Astrocyte (in vitro differentiated cells and primary cell): Measurements from ENCODE around the gene USF3. TPM values are rescaled to one million over a fixed set of nuclear protein-coding genes. Genes with fewer than 3 reads are reported as not detected.

Source experiments
- DNase-seq: peaks from one replicate; pipeline ENCODE4 v3.0.0-alpha.2; 2010; ENCODE audit warnings: low read depth
- FAIRE-seq: peaks from 2 replicates; lab custom pipeline; 2011; peaks lifted over from hg19 to GRCh38; lab: Jason Lieb, UNC
- H2AFZ ChIP-seq: 2 replicates; pipeline ENCODE4 v1.6.0; 2012; ENCODE audit warnings: low read depth, low read length, inconsistent platforms
- H3K27ac ChIP-seq: 2 replicates; pipeline ENCODE4 v1.5.1; 2011; ENCODE audit warnings: low read depth, low read length, inconsistent platforms
- H3K27me3 ChIP-seq: 2 replicates; pipeline ENCODE4 v1.6.0; 2011; ENCODE audit warnings: low read length, inconsistent platforms; ENCODE audit not compliant: insufficient read depth
- H3K36me3 ChIP-seq: 2 replicates; pipeline ENCODE4 v1.5.1; 2011; ENCODE audit warnings: low read length, inconsistent platforms; ENCODE audit not compliant: insufficient read depth
- H3K4me1 ChIP-seq: 2 replicates; pipeline ENCODE4 v1.5.1; 2011; ENCODE audit warnings: low read length, inconsistent platforms; ENCODE audit not compliant: insufficient read depth
- H3K4me2 ChIP-seq: 2 replicates; pipeline ENCODE4 v1.6.0; 2012; ENCODE audit warnings: low read length, inconsistent platforms
- H3K4me3 ChIP-seq: 2 replicates; pipeline ENCODE4 v1.5.1; 2011; ENCODE audit warnings: low read depth, mild to moderate bottlenecking, low read length, inconsistent platforms; ENCODE audit not compliant: insufficient read depth
- H3K79me2 ChIP-seq: 2 replicates; pipeline ENCODE4 v1.6.0; 2012; ENCODE audit warnings: mild to moderate bottlenecking, low read length, inconsistent platforms; ENCODE audit not compliant: insufficient read depth
- H3K9ac ChIP-seq: 2 replicates; pipeline ENCODE4 v1.6.0; 2012; ENCODE audit warnings: mild to moderate bottlenecking, low read length, inconsistent platforms
- H3K9me3 ChIP-seq: 2 replicates; pipeline ENCODE4 v1.5.1; 2012; ENCODE audit warnings: low read depth, mild to moderate bottlenecking, low read length, inconsistent platforms; ENCODE audit not compliant: insufficient read depth
- H4K20me1 ChIP-seq: 2 replicates; pipeline ENCODE4 v1.6.0; 2012; ENCODE audit warnings: low read length, inconsistent platforms; ENCODE audit not compliant: insufficient read depth
- H3K27ac Mint-ChIP-seq: one replicate; pipeline ENCODE4 v1.8.0; 2021; ENCODE audit warnings: mild to moderate bottlenecking, mixed read lengths; ENCODE audit not compliant: unreplicated experiment
- H3K27me3 Mint-ChIP-seq: one replicate; pipeline ENCODE4 v1.8.0; 2021; ENCODE audit warnings: low read depth, mixed read lengths; ENCODE audit not compliant: unreplicated experiment
- H3K36me3 Mint-ChIP-seq: one replicate; pipeline ENCODE4 v1.8.0; 2021; ENCODE audit warnings: low read depth, mixed read lengths; ENCODE audit not compliant: unreplicated experiment
- H3K4me1 Mint-ChIP-seq: one replicate; pipeline ENCODE4 v1.8.0; 2021; ENCODE audit warnings: low read depth, mixed read lengths; ENCODE audit not compliant: unreplicated experiment
- H3K4me3 Mint-ChIP-seq: one replicate; pipeline ENCODE4 v1.8.0; 2021; ENCODE audit warnings: mild to moderate bottlenecking, moderate library complexity, mixed read lengths; ENCODE audit not compliant: unreplicated experiment
- H3K9me3 Mint-ChIP-seq: one replicate; pipeline ENCODE4 v1.8.0; 2021; ENCODE audit warnings: mild to moderate bottlenecking, mixed read lengths; ENCODE audit not compliant: unreplicated experiment
- EZH2 ChIP-seq: IDR thresholded peaks from 2 replicates; pipeline ENCODE4 v1.6.1; 2012; ENCODE audit warnings: mild to moderate bottlenecking, low read length, inconsistent platforms; ENCODE audit not compliant: insufficient read depth
- total RNA-seq: library from RNA; stranded (reverse); gene quantifications from 2 replicates; pipeline ENCODE4 v1.2.1, GENCODE V29; 2021
- TF ChIP-seq, protein P1 (sequence below): IDR thresholded peaks from 2 replicates; pipeline ENCODE4 v1.5.1; 2011; ENCODE audit warnings: low read depth, mild to moderate bottlenecking, inconsistent platforms, low read length, moderate library complexity; ENCODE audit not compliant: insufficient read depth

The USF3 gene
- total RNA-seq, 1 donor from 2014 or later, result 11.8 TPM

DNA sequence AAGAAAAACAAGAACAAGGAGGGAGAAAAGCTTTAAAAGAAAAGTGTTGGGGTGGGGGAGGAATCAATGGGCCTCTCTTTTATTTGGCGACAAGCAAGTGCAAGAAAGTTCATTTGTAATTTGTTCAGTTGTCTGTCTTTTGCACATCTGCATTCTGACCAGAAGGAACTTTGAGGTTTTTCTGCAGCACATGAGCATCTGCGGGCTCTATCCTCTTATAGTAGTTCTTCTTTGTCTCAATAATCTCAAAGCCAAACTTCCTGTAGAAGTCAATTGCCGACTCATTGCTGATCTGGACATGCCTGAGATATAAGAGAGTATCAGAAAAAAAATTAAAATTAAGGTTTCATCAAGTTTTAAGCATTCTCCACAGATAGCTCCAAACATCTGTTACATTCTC is 25.2 kb upstream of the USF3 start:
- TF ChIP-seq, protein P1, sequence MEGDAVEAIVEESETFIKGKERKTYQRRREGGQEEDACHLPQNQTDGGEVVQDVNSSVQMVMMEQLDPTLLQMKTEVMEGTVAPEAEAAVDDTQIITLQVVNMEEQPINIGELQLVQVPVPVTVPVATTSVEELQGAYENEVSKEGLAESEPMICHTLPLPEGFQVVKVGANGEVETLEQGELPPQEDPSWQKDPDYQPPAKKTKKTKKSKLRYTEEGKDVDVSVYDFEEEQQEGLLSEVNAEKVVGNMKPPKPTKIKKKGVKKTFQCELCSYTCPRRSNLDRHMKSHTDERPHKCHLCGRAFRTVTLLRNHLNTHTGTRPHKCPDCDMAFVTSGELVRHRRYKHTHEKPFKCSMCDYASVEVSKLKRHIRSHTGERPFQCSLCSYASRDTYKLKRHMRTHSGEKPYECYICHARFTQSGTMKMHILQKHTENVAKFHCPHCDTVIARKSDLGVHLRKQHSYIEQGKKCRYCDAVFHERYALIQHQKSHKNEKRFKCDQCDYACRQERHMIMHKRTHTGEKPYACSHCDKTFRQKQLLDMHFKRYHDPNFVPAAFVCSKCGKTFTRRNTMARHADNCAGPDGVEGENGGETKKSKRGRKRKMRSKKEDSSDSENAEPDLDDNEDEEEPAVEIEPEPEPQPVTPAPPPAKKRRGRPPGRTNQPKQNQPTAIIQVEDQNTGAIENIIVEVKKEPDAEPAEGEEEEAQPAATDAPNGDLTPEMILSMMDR, result no peak
- TF ChIP-seq EZH2, result no peak
- DNase-seq, result no peak
- H3K4me2 ChIP-seq, result no peak overlapping the region
- H3K27me3 Mint-ChIP-seq, result no peaks in the 10 kb centered on the region
- H3K36me3 ChIP-seq, result peaks cover 29% of the 10 kb centered on the region
- no peak overlapping the region for H2AFZ ChIP-seq
- H3K27ac ChIP-seq, result no peak overlapping the region
- no peaks in the 10 kb centered on the region for H3K27me3 ChIP-seq
- H3K9ac ChIP-seq, result no peak overlapping the region
- peaks cover 12% of the 10 kb centered on the region for H3K36me3 Mint-ChIP-seq
- no peak overlapping the region for H3K4me3 ChIP-seq
- H3K4me1 Mint-ChIP-seq, result peaks cover 11% of the 10 kb centered on the region
- H3K9me3 ChIP-seq, result no peaks in the 10 kb centered on the region
- H3K4me1 ChIP-seq, result no peaks in the 10 kb centered on the region
- H3K79me2 ChIP-seq, result peaks cover 37% of the 10 kb centered on the region
- no peak for FAIRE-seq
- no peak overlapping the region for H3K27ac Mint-ChIP-seq
- no peaks in the 10 kb centered on the region for H3K9me3 Mint-ChIP-seq
- H3K4me3 Mint-ChIP-seq, result peak overlapping the region; percentile 6
- peaks cover 25% of the 10 kb centered on the region for H4K20me1 ChIP-seq

DNA sequence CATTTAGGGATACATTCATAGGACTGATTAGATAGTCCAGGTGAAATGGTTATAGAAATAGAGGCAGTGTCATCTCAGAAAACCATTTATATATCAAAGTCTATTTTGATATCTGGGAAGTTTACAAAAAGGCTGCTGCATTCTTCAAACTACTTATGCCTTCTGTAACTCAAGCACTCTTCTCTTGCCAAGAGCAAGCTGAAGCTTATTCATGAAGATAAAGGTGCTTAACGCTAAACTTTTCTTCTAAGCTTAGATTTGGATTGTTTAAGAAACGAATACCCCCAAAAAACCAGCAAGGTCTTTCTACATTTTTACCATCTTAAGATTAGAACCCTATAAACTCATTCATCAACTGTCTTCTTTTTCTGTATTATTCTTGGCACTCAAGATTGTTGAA is 23.3 kb upstream of the USF3 start:
- H3K79me2 ChIP-seq, result peaks cover 20% of the 10 kb centered on the region
- no peak overlapping the region for H3K4me3 ChIP-seq
- H3K9ac ChIP-seq, result no peak overlapping the region
- no peak for TF ChIP-seq EZH2
- TF ChIP-seq, protein P1, result no peak
- H3K9me3 ChIP-seq, result no peaks in the 10 kb centered on the region
- H2AFZ ChIP-seq, result no peak overlapping the region
- DNase-seq (no peak), FAIRE-seq (peak; percentile 60)
- H3K4me1 ChIP-seq, result no peaks in the 10 kb centered on the region
- no peaks in the 10 kb centered on the region for H3K9me3 Mint-ChIP-seq
- peaks cover 29% of the 10 kb centered on the region for H3K36me3 ChIP-seq
- no peak overlapping the region for H3K27ac Mint-ChIP-seq
- H3K27me3 ChIP-seq, result no peaks in the 10 kb centered on the region
- peaks cover 13% of the 10 kb centered on the region for H3K36me3 Mint-ChIP-seq
- H3K27ac ChIP-seq, result no peak overlapping the region
- no peak overlapping the region for H3K4me2 ChIP-seq
- H3K27me3 Mint-ChIP-seq, result no peaks in the 10 kb centered on the region
- H4K20me1 ChIP-seq, result peaks cover 21% of the 10 kb centered on the region
- peaks cover 10% of the 10 kb centered on the region for H3K4me1 Mint-ChIP-seq
- no peak overlapping the region for H3K4me3 Mint-ChIP-seq

DNA sequence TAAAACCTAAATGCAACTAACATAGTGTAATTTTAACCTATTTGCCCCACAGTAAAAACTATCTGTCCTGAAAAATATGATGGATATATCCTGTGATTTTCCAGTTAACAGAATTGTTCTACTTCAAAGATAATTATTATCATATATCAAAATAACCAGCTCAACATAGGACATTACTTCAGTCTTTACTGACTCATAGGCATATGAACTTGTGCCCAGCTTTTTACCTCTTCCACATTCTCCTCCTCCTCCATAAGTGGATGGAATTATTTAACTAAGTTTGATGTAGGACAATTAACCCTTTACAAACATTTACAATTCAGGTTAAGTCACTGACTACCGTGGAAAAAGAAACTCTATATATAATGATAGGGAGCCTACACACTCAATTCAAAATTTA is 22.9 kb upstream of the USF3 start:
- H3K27ac Mint-ChIP-seq, result no peak overlapping the region
- FAIRE-seq (peak; percentile 23), DNase-seq (peak; percentile 5)
- TF ChIP-seq EZH2, result no peak
- TF ChIP-seq, protein P1, result no peak
- peaks cover 9% of the 10 kb centered on the region for H3K4me1 Mint-ChIP-seq
- Histone ChIP-seq H3K4me3 (no peak overlapping the region), H3K9me3 (no peaks in the 10 kb centered on the region), H2AFZ (no peak overlapping the region), H3K36me3 (peaks cover 29% of the 10 kb centered on the region), H3K79me2 (peaks cover 15% of the 10 kb centered on the region), H3K9ac (no peak overlapping the region), H3K27ac (no peak overlapping the region), H3K4me1 (no peaks in the 10 kb centered on the region), H3K27me3 (no peaks in the 10 kb centered on the region), H4K20me1 (peaks cover 16% of the 10 kb centered on the region), H3K4me2 (no peak overlapping the region)
- no peaks in the 10 kb centered on the region for H3K27me3 Mint-ChIP-seq
- H3K36me3 Mint-ChIP-seq, result peaks cover 12% of the 10 kb centered on the region
- H3K9me3 Mint-ChIP-seq, result no peaks in the 10 kb centered on the region
- no peak overlapping the region for H3K4me3 Mint-ChIP-seq
